Neural crest cell (in vitro differentiated cells): Measurements from ENCODE around the gene TRPC4AP. TPM values are rescaled to one million over a fixed set of nuclear protein-coding genes. Genes with fewer than 3 reads are reported as not detected.
"Not testable (repeated sequence)": the region's sequence is repeated elsewhere in the genome, so short reads cannot be mapped to it uniquely, and the experiment has no call there.

Experiments used
- DNase-seq: peaks from one replicate; pipeline ENCODE4 v3.0.0; 2021; ENCODE audit warnings: low read depth, mixed read lengths, low spot score
- H3K27ac Mint-ChIP-seq: one replicate; pipeline ENCODE4 v1.8.0; 2021; ENCODE audit warnings: mild to moderate bottlenecking, mixed read lengths; ENCODE audit not compliant: unreplicated experiment
- H3K27me3 Mint-ChIP-seq: 2 replicates; pipeline ENCODE4 v1.8.0; 2021; ENCODE audit warnings: low read depth, mild to moderate bottlenecking, mixed read lengths
- H3K36me3 Mint-ChIP-seq: 2 replicates; pipeline ENCODE4 v1.8.0; 2021; ENCODE audit warnings: low read depth, mild to moderate bottlenecking, mixed read lengths
- H3K4me1 Mint-ChIP-seq: 2 replicates; pipeline ENCODE4 v1.8.0; 2021; ENCODE audit warnings: mixed read lengths
- H3K4me3 Mint-ChIP-seq: one replicate; pipeline ENCODE4 v1.8.0; 2021; ENCODE audit warnings: mild to moderate bottlenecking, mixed read lengths
- H3K9me3 Mint-ChIP-seq: 2 replicates; pipeline ENCODE4 v1.8.0; 2021; ENCODE audit warnings: mixed read lengths
- CTCF ChIP-seq: fragments of 200-600 bp; sonication (generic); conservative IDR thresholded peaks from 2 replicates; pipeline ENCODE4 v1.5.0; 2021; ENCODE audit warnings: antibody characterized with exemption, mild to moderate bottlenecking
- total RNA-seq: library from RNA; stranded (reverse); gene quantifications from 2 replicates; pipeline ENCODE4 v1.2.1, GENCODE V29; 2021

TRPC4AP gene
- total RNA-seq, 1 donor from 2014 or later = 96.2 TPM

GRCh38 chr20:35115606-35116005, 23.0 kb upstream of the TRPC4AP start:
- Mint-ChIP-seq H3K9me3 (no peaks in the 10 kb centered on the region), H3K4me3 (no peak overlapping the region), H3K4me1 (no peaks in the 10 kb centered on the region), H3K27ac (no peak overlapping the region), H3K27me3 (no peaks in the 10 kb centered on the region), H3K36me3 (peaks cover 13% of the 10 kb centered on the region)
- DNase-seq = no peak
- no peak for TF ChIP-seq CTCF

GRCh38 chr20:35112276-35112675, 19.7 kb upstream of the TRPC4AP start:
- not testable (repeated sequence) for H3K4me1 Mint-ChIP-seq, H3K27me3 Mint-ChIP-seq, H3K36me3 Mint-ChIP-seq, H3K9me3 Mint-ChIP-seq, H3K27ac Mint-ChIP-seq, H3K4me3 Mint-ChIP-seq, DNase-seq

- no peaks in the 10 kb centered on the region for H3K27me3 Mint-ChIP-seq
- DNase-seq = no peak
- H3K4me1 Mint-ChIP-seq = no peaks in the 10 kb centered on the region
- TF ChIP-seq CTCF = no peak
- no peaks in the 10 kb centered on the region for H3K9me3 Mint-ChIP-seq
- H3K4me3 Mint-ChIP-seq = no peak overlapping the region
- peaks cover 4% of the 10 kb centered on the region for H3K36me3 Mint-ChIP-seq
- H3K27ac Mint-ChIP-seq = no peak overlapping the region
Observed at GRCh38 chr20:35111141-35111888, 18.7 kb upstream of the TRPC4AP start.

- TF ChIP-seq CTCF = no peak
- no peaks in the 10 kb centered on the region for H3K4me1 Mint-ChIP-seq
- H3K9me3 Mint-ChIP-seq = no peaks in the 10 kb centered on the region
- DNase-seq = no peak
- no peaks in the 10 kb centered on the region for H3K36me3 Mint-ChIP-seq
- peaks cover 2% of the 10 kb centered on the region for H3K27me3 Mint-ChIP-seq
- no peak overlapping the region for H3K4me3 Mint-ChIP-seq
- H3K27ac Mint-ChIP-seq = no peak overlapping the region
Observed at GRCh38 chr20:35108921-35109320, 16.3 kb upstream of the TRPC4AP start.

- no peak for TF ChIP-seq CTCF
- no peak overlapping the region for H3K27ac Mint-ChIP-seq
- H3K4me3 Mint-ChIP-seq = no peak overlapping the region
- H3K27me3 Mint-ChIP-seq = peaks cover 15% of the 10 kb centered on the region
- no peaks in the 10 kb centered on the region for H3K4me1 Mint-ChIP-seq
- no peak for DNase-seq
- H3K9me3 Mint-ChIP-seq = no peaks in the 10 kb centered on the region
- no peaks in the 10 kb centered on the region for H3K36me3 Mint-ChIP-seq
Observed at GRCh38 chr20:35106827-35107380, 14.3 kb upstream of the TRPC4AP start.

- Mint-ChIP-seq H3K4me3 (no peak overlapping the region), H3K36me3 (no peaks in the 10 kb centered on the region), H3K27ac (no peak overlapping the region), H3K27me3 (peaks cover 23% of the 10 kb centered on the region), H3K4me1 (no peaks in the 10 kb centered on the region), H3K9me3 (no peaks in the 10 kb centered on the region)
- DNase-seq = no peak
- no peak for TF ChIP-seq CTCF
Observed at GRCh38 chr20:35104685-35105295, 12.2 kb upstream of the TRPC4AP start.
